Colonic mucosa (tissue), 4 donors: ENCODE results near the gene MAGEA11. TPM values are rescaled to one million over a fixed set of nuclear protein-coding genes. Genes with fewer than 3 reads are reported as not detected.
A peak's percentile ranks its signal among the peaks of the same experiment; 100 is the strongest.
"Not testable (repeated sequence)": the region's sequence is repeated elsewhere in the genome, so short reads cannot be mapped to it uniquely, and the experiment has no call there.

Experiments
- DNase-seq: peaks from one replicate; pipeline ENCODE4 v3.0.0-alpha.2; 2020
- H3K27ac ChIP-seq: fragments of 200-600 bp; one replicate; pipeline ENCODE4 v1.8.0; 2021
- H3K27me3 ChIP-seq: fragments of 200-600 bp; one replicate; pipeline ENCODE4 v1.8.0; 2021
- H3K36me3 ChIP-seq: fragments of 200-600 bp; one replicate; pipeline ENCODE4 v1.8.0; 2021
- H3K4me1 ChIP-seq: fragments of 200-600 bp; one replicate; pipeline ENCODE4 v1.8.0; 2021; ENCODE audit warnings: mild to moderate bottlenecking
- H3K4me3 ChIP-seq: fragments of 200-600 bp; one replicate; pipeline ENCODE4 v1.8.0; 2021
- H3K9ac ChIP-seq, 2 donors: one replicate each; pipeline ENCODE4 v1.7.0; 2013; ENCODE audit warnings: control low read depth in 2 of 2, low read depth in 2 of 2, low read length in 2 of 2
- H3K9me3 ChIP-seq: fragments of 200-600 bp; one replicate; pipeline ENCODE4 v1.8.0; 2021
- intact Hi-C: fragments of 100-400 bp; cut with DNase I; formaldehyde crosslinking; loops from one replicate; pipeline ENCODE4 v1.14.1; 2022
- total RNA-seq, 2 donors: library from RNA; stranded (reverse); fragmentation: NEBNext Ultra II Directional in 1 of 2; extraction: Animal tissue kit (Norgen Biotek cat#: 25700) in 1 of 2; gene quantifications; one replicate each; pipeline ENCODE4 v1.2.1, GENCODE V29; 2021
- TF ChIP-seq, protein P1 (sequence below): fragments of 200-600 bp; IDR thresholded peaks from one replicate; pipeline ENCODE4 v1.8.0; 2022; ENCODE audit warnings: antibody characterized with exemption, mild to moderate bottlenecking
- donor health status: healthy.
- donor health status: DM: no; HTN: no; CAD: no.
- donor health status: DM: no; HTN: no; CAD: no.

Gene MAGEA11
- total RNA-seq, 2 donors from 2014 or later: not detected

DNA sequence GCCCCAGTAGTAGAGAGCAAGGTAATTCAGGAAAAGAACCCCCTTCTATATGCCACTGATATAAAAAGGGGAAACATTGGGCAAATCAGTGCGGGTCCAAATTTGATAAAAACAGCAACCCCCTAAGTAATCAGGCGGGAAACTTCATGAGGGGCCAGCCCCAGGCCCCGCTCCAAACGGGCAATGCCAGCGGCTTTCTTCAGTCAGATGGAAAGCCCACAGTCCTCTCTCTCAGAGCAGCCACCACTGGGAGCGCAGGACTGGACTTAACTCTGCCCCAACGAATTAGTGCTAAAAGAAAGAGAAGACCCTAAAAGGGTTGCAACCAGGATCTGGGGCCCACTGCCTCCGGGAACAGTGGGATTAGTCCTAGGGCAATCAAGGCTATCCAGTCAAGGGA lies 9.9 kb downstream of the MAGEA11 start:
- Histone ChIP-seq H3K4me1 (no peaks in the 10 kb centered on the region), H3K4me3 (no peak overlapping the region), H3K9me3 (no peaks in the 10 kb centered on the region), H3K27ac (no peak overlapping the region), H3K9ac (no peak overlapping the region), H3K27me3 (no peaks in the 10 kb centered on the region), H3K36me3 (no peaks in the 10 kb centered on the region)
- intact Hi-C loops: no loop called here
- TF ChIP-seq, protein P1, sequence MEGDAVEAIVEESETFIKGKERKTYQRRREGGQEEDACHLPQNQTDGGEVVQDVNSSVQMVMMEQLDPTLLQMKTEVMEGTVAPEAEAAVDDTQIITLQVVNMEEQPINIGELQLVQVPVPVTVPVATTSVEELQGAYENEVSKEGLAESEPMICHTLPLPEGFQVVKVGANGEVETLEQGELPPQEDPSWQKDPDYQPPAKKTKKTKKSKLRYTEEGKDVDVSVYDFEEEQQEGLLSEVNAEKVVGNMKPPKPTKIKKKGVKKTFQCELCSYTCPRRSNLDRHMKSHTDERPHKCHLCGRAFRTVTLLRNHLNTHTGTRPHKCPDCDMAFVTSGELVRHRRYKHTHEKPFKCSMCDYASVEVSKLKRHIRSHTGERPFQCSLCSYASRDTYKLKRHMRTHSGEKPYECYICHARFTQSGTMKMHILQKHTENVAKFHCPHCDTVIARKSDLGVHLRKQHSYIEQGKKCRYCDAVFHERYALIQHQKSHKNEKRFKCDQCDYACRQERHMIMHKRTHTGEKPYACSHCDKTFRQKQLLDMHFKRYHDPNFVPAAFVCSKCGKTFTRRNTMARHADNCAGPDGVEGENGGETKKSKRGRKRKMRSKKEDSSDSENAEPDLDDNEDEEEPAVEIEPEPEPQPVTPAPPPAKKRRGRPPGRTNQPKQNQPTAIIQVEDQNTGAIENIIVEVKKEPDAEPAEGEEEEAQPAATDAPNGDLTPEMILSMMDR: no peak
- DNase-seq: no peak

DNA sequence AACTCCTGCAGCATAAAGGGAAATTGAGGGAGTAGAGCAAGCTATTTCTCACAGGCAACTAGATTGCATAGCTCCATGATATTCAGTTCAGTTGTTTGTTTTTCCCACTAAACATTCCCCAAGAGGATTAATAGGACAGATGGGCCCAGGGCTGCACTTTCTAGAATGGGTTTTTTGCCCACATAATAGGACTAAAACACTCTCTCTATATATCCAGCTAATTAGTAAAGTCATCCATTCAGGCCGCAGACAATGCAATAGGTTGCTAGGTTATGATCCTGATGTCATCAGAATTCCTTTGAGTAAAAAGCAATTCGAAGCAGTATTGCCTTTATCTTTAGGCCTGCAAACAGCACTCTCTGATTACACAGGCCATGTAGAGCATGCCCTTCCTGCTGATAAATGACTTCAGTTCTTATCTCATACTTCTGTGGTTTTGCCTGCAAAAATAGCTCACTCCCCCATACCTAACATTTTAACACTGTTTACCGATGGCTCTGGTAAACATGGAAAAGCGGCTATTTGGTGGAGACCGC lies 11.8 kb downstream of the MAGEA11 start:
- DNase-seq, H3K27me3 ChIP-seq, H3K9me3 ChIP-seq, H3K4me1 ChIP-seq, H3K9ac ChIP-seq, H3K4me3 ChIP-seq, H3K27ac ChIP-seq, H3K36me3 ChIP-seq, intact Hi-C loops: not testable (repeated sequence)

DNA sequence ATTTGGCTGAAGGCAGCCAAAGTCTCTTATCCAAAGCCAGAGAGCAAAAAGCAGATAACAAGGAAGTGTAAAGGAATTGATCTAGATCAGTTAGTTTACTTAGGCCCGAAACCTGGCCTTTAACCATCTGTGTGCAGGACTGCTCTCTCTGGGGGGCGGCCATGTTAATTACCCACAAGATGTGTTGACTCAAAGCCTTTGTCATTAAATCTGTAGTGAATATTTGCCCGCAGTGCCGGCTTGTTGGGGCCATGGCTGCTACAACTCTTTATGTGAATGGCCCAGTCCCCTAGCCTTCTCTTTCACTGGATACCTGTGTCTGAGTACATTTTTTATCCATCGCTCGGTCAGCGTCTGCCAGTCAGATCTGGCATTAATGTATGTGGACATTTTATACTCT lies 15.4 kb downstream of the MAGEA11 start:
- H3K4me3 ChIP-seq, intact Hi-C loops, DNase-seq: not testable (repeated sequence)

DNA sequence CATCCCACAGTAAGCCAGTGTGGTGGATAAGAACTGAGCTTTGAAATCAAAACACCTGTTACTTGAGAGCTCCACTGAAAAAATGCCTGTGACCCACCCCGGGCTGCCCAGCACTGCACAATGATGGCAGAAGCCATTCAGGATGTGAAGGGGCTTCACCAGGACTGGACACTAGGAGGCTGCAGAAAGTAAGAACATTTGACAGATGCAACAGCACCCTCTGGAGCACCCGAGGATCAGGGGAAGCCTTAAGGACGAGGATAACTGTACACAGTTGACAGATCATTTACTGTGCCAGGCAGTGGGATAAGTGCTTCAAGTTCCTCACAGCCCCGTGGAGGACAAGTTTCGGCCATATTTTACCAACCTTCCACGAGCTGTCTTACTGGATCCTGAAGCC lies 30.4 kb downstream of the MAGEA11 start:
- H3K9ac ChIP-seq, intact Hi-C loops, H3K9me3 ChIP-seq, H3K4me1 ChIP-seq, H3K4me3 ChIP-seq, DNase-seq, H3K36me3 ChIP-seq, H3K27ac ChIP-seq, H3K27me3 ChIP-seq: not testable (repeated sequence)

More for the DNA sequence above, 15.4 kb downstream of the MAGEA11 start:
- not testable (repeated sequence) for H3K9me3 ChIP-seq, H3K27ac ChIP-seq, H3K9ac ChIP-seq, H3K27me3 ChIP-seq, H3K36me3 ChIP-seq, H3K4me1 ChIP-seq

DNA sequence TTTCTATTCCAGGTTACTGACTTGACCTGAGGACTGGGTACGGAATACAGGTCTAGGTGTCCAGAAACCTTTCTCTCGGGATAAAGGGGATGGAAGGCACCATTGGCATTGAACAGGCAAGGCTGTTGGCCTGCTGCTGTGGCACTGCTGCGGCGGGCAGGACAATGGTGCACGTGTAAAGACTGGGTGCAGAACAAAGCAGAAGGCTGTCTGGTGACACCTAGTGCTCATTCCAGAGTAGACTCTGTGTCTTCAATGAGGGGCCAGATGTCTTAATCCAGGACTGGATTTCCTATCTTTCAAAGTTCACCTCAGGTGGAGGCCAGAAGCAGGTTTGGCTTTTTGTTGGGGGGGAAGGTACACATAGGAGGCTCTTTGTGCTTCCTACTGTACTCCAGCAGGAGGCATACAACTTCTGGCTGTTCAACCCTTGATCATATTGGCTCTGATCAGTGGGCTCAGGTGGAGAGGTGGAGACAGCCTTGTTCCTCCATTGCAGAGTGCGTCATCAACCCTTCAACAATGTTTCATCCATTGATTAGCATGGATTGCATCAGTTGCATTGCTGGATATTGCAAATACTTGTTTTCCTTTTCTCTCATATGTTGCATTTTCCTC lies 34.6 kb downstream of the MAGEA11 start:
- H3K9me3 ChIP-seq, H3K4me1 ChIP-seq, intact Hi-C loops, H3K4me3 ChIP-seq, H3K27me3 ChIP-seq, H3K27ac ChIP-seq, H3K9ac ChIP-seq, DNase-seq, H3K36me3 ChIP-seq: not testable (repeated sequence)

DNA sequence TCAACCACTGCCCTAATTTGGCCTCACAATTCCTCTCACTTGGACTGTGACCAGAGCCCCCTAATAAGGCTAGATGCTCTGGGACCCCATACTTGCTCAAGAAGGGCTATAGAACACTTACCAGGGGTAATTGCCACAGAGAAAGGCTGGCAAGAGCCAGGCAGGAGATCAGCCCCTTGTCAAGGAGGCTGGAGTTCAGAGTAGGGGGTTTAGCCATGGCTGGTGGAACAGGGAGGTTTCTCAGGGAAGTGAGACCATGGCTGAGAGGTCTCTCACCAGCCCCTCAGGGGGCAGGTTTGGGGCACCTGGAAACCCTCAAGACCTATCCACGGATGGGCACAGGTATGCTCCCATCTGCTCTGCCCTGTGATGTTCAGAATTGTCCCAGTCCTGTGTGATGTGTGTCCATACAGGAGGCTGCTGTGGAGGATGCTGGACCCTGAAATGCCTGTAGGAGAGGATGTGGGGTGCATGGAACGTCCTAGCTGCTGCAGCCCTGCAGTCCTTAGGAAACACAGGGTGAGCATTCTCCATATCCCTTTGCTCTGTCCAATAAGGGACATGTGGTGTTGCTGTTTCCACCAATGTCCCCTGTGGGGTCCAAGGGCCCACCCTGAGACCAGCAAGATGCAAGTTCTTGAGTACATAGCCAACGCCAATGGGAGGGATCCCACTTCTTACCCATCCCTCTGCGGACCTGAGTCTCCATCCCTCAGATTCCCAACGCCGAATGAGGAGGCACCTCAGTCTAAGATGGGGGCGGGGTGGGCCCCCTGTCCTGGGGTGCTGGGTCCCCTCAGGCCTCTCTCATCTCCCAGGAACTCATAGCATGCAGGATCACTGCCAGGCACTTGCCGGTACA lies 45.6 kb downstream of the MAGEA11 start:
- Histone ChIP-seq H3K27ac (no peak overlapping the region), H3K36me3 (no peaks in the 10 kb centered on the region), H3K9ac (no peak overlapping the region), H3K27me3 (no peaks in the 10 kb centered on the region), H3K4me1 (no peaks in the 10 kb centered on the region), H3K4me3 (no peak overlapping the region), H3K9me3 (no peaks in the 10 kb centered on the region)
- TF ChIP-seq, protein P1: no peak
- peak; percentile 12 for DNase-seq
- intact Hi-C loops: no loop called here

DNA sequence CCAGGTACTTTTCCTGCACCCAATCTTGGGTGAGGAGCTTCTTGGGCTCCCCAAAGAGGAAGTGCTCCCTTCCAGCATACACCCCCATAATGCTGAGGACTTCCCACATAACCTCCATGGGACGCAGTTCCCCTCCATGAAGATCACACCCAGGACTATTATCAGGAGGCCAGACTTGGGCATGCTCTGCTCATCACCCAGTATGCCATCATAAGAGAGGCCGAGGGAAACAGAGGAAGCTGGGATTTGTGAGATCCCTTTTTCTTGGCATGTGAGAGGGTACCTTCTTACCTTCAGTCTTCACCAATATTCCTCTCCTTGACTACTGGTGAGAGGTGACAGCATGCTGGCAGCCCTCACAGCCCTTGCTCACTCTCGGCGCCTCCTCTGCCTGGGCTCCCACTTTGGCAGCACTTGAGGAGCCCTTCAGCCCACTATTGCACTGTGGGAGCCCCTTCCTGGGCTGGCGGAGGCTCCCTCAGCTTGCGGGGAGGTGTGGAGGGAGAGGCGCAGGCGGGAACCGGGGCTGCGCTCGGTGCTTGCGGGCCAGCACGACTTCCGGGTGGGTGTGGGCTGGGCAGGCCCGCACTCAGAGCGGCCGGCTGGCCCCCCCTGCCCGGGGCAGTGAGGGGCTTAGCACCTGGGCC lies 46.3 kb downstream of the MAGEA11 start:
- no peaks in the 10 kb centered on the region for H3K9me3 ChIP-seq
- TF ChIP-seq, protein P1: no peak
- no peaks in the 10 kb centered on the region for H3K27me3 ChIP-seq
- H3K4me3 ChIP-seq: no peak overlapping the region
- H3K36me3 ChIP-seq: no peaks in the 10 kb centered on the region
- no peak overlapping the region for H3K27ac ChIP-seq
- intact Hi-C loops: no loop called here
- no peak for DNase-seq
- no peak overlapping the region for H3K9ac ChIP-seq
- no peaks in the 10 kb centered on the region for H3K4me1 ChIP-seq

DNA sequence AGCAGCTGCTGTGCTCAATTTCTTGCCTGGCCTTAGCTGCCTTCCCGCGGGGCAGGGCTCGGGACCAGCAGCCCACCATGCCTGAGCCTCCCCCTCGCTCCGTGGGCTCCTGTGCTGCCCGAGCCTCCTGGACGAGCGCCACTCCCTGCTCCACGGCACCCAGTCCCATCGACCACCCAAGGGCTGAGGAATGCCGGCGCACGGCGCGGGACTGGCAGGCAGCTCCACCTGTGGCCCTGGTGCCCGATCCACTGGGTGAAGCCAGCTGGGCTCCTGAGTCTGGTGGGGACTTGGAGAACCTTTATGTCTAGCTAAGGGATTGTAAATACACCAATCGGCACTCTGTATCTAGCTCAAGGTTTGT lies 46.8 kb downstream of the MAGEA11 start:
- H3K36me3 ChIP-seq, intact Hi-C loops, H3K4me3 ChIP-seq, H3K9ac ChIP-seq, H3K27me3 ChIP-seq, H3K27ac ChIP-seq, H3K9me3 ChIP-seq, H3K4me1 ChIP-seq: not testable (repeated sequence)
- DNase-seq: peak; percentile 7
